ENCODE measurements around the gene NFASC.

NFASC gene

GRCh38 chr1:204834752-204835151, 35.9 kb upstream of the NFASC start:
- TF ChIP-seq TAF1 (IDR thresholded peaks at IDR 0.05; ENCODE audit: low read depth, low read length) = no peak
- TF ChIP-seq POU2F2 (IDR thresholded peaks at IDR 0.05; ENCODE audit: low read depth, low read length) = no peak
- TF ChIP-seq POLR2AphosphoS5 (IDR thresholded peaks at IDR 0.05; ENCODE audit: low read depth, low read length) = no peak
- no peak for TF ChIP-seq SPI1 (IDR thresholded peaks at IDR 0.05; ENCODE audit: low read depth, low read length)
- no peak for TF ChIP-seq PAX5 (IDR thresholded peaks at IDR 0.05; ENCODE audit: insufficient read depth, low read length, severe bottlenecking)
- TF ChIP-seq POLR2A (IDR thresholded peaks at IDR 0.05; ENCODE audit: low read depth, low read length) = no peak
- DNase-seq (ENCODE audit: insufficient read length, low spot score) (no peak), FAIRE-seq (no peak)

- DNase-seq (ENCODE audit: insufficient read length, low spot score) (no peak), FAIRE-seq (no peak)
- TF ChIP-seq POLR2AphosphoS5 (IDR thresholded peaks at IDR 0.05; ENCODE audit: low read depth, low read length) (no peak), SPI1 (IDR thresholded peaks at IDR 0.05; ENCODE audit: low read depth, low read length) (no peak), POLR2A (IDR thresholded peaks at IDR 0.05; ENCODE audit: low read depth, low read length) (no peak), TAF1 (IDR thresholded peaks at IDR 0.05; ENCODE audit: low read depth, low read length) (no peak)
Observed at GRCh38 chr1:204835737-204836136, 34.9 kb upstream of the NFASC start.

GRCh38 chr1:204836856-204837255, 33.8 kb upstream of the NFASC start:
- DNase-seq (ENCODE audit: insufficient read length, low spot score) (no peak), FAIRE-seq (no peak)
- TF ChIP-seq PAX5 (IDR thresholded peaks at IDR 0.05; ENCODE audit: insufficient read depth, low read length, severe bottlenecking) = no peak
- no peak for TF ChIP-seq TAF1 (IDR thresholded peaks at IDR 0.05; ENCODE audit: low read depth, low read length)
- no peak for TF ChIP-seq POLR2AphosphoS5 (IDR thresholded peaks at IDR 0.05; ENCODE audit: low read depth, low read length)
- no peak for TF ChIP-seq POLR2A (IDR thresholded peaks at IDR 0.05; ENCODE audit: low read depth, low read length)
- TF ChIP-seq SPI1 (IDR thresholded peaks at IDR 0.05; ENCODE audit: low read depth, low read length) = no peak

- FAIRE-seq = no peak
Observed at GRCh38 chr1:204837440-204838084, 33.1 kb upstream of the NFASC start.

GRCh38 chr1:204841316-204841715, 29.3 kb upstream of the NFASC start:
- FAIRE-seq = no peak
- TF ChIP-seq SPI1 (IDR thresholded peaks at IDR 0.05; ENCODE audit: low read depth, low read length) (no peak), PAX5 (IDR thresholded peaks at IDR 0.05; ENCODE audit: insufficient read depth, low read length, severe bottlenecking) (no peak), POLR2A (IDR thresholded peaks at IDR 0.05; ENCODE audit: low read depth, low read length) (no peak), TAF1 (IDR thresholded peaks at IDR 0.05; ENCODE audit: low read depth, low read length) (no peak), POU2F2 (IDR thresholded peaks at IDR 0.05; ENCODE audit: low read depth, low read length) (no peak), POLR2AphosphoS5 (IDR thresholded peaks at IDR 0.05; ENCODE audit: low read depth, low read length) (no peak)

More at GRCh38 chr1:204837440-204838084, 33.1 kb upstream of the NFASC start:
- no peak for DNase-seq (ENCODE audit: insufficient read length, low spot score)
- TF ChIP-seq POU2F2 (IDR thresholded peaks at IDR 0.05; ENCODE audit: low read depth, low read length) = no peak
- no peak for TF ChIP-seq POLR2A (IDR thresholded peaks at IDR 0.05; ENCODE audit: low read depth, low read length)
- no peak for TF ChIP-seq TAF1 (IDR thresholded peaks at IDR 0.05; ENCODE audit: low read depth, low read length)
- TF ChIP-seq PAX5 (IDR thresholded peaks at IDR 0.05; ENCODE audit: insufficient read depth, low read length, severe bottlenecking) = no peak
- TF ChIP-seq SPI1 (IDR thresholded peaks at IDR 0.05; ENCODE audit: low read depth, low read length) = no peak
- TF ChIP-seq POLR2AphosphoS5 (IDR thresholded peaks at IDR 0.05; ENCODE audit: low read depth, low read length) = no peak

GRCh38 chr1:204841798-204842197, 28.9 kb upstream of the NFASC start:
- TF ChIP-seq POLR2AphosphoS5 (IDR thresholded peaks at IDR 0.05; ENCODE audit: low read depth, low read length) (no peak), POU2F2 (IDR thresholded peaks at IDR 0.05; ENCODE audit: low read depth, low read length) (no peak)
- DNase-seq (ENCODE audit: insufficient read length, low spot score) (no peak), FAIRE-seq (no peak)

More at GRCh38 chr1:204841316-204841715, 29.3 kb upstream of the NFASC start:
- DNase-seq (ENCODE audit: insufficient read length, low spot score) = no peak

- DNase-seq (ENCODE audit: insufficient read length, low spot score) = no peak
- no peak for FAIRE-seq
- TF ChIP-seq POU2F2 (IDR thresholded peaks at IDR 0.05; ENCODE audit: low read depth, low read length) (no peak), POLR2AphosphoS5 (IDR thresholded peaks at IDR 0.05; ENCODE audit: low read depth, low read length) (no peak), SPI1 (IDR thresholded peaks at IDR 0.05; ENCODE audit: low read depth, low read length) (no peak), TAF1 (IDR thresholded peaks at IDR 0.05; ENCODE audit: low read depth, low read length) (no peak), PAX5 (IDR thresholded peaks at IDR 0.05; ENCODE audit: insufficient read depth, low read length, severe bottlenecking) (no peak), POLR2A (IDR thresholded peaks at IDR 0.05; ENCODE audit: low read depth, low read length) (no peak)
Observed at GRCh38 chr1:204842369-204842768, 28.3 kb upstream of the NFASC start.

- DNase-seq (ENCODE audit: insufficient read length, low spot score) = no peak
- FAIRE-seq = no peak
- no peak for TF ChIP-seq POU2F2 (IDR thresholded peaks at IDR 0.05; ENCODE audit: low read depth, low read length)
- TF ChIP-seq TAF1 (IDR thresholded peaks at IDR 0.05; ENCODE audit: low read depth, low read length) = no peak
- no peak for TF ChIP-seq SPI1 (IDR thresholded peaks at IDR 0.05; ENCODE audit: low read depth, low read length)
- no peak for TF ChIP-seq POLR2AphosphoS5 (IDR thresholded peaks at IDR 0.05; ENCODE audit: low read depth, low read length)
- TF ChIP-seq POLR2A (IDR thresholded peaks at IDR 0.05; ENCODE audit: low read depth, low read length) = no peak
- TF ChIP-seq PAX5 (IDR thresholded peaks at IDR 0.05; ENCODE audit: insufficient read depth, low read length, severe bottlenecking) = no peak
Observed at GRCh38 chr1:204842892-204843291, 27.8 kb upstream of the NFASC start.

- TF ChIP-seq POU2F2 (IDR thresholded peaks at IDR 0.05; ENCODE audit: low read depth, low read length) (no peak), TAF1 (IDR thresholded peaks at IDR 0.05; ENCODE audit: low read depth, low read length) (no peak), POLR2AphosphoS5 (IDR thresholded peaks at IDR 0.05; ENCODE audit: low read depth, low read length) (no peak), PAX5 (IDR thresholded peaks at IDR 0.05; ENCODE audit: insufficient read depth, low read length, severe bottlenecking) (no peak), POLR2A (IDR thresholded peaks at IDR 0.05; ENCODE audit: low read depth, low read length) (no peak), SPI1 (IDR thresholded peaks at IDR 0.05; ENCODE audit: low read depth, low read length) (no peak)
- FAIRE-seq (no peak), DNase-seq (ENCODE audit: insufficient read length, low spot score) (no peak)
Observed at GRCh38 chr1:204846546-204846945, 24.1 kb upstream of the NFASC start.

- DNase-seq (ENCODE audit: insufficient read length, low spot score) (no peak), FAIRE-seq (no peak)
- TF ChIP-seq POLR2A (IDR thresholded peaks at IDR 0.05; ENCODE audit: low read depth, low read length) (no peak), PAX5 (IDR thresholded peaks at IDR 0.05; ENCODE audit: insufficient read depth, low read length, severe bottlenecking) (no peak), SPI1 (IDR thresholded peaks at IDR 0.05; ENCODE audit: low read depth, low read length) (no peak), POU2F2 (IDR thresholded peaks at IDR 0.05; ENCODE audit: low read depth, low read length) (no peak), POLR2AphosphoS5 (IDR thresholded peaks at IDR 0.05; ENCODE audit: low read depth, low read length) (no peak), TAF1 (IDR thresholded peaks at IDR 0.05; ENCODE audit: low read depth, low read length) (no peak)
Observed at GRCh38 chr1:204848579-204848978, 22.1 kb upstream of the NFASC start.
